Fibroblast of upper back skin (primary cell): ENCODE results near the gene SMARCB1.
A peak's percentile ranks its signal among the peaks of the same experiment; 100 is the strongest.
"Not testable (repeated sequence)": the region's sequence is repeated elsewhere in the genome, so short reads cannot be mapped to it uniquely, and the experiment has no call there.

ENCODE experiments used
- DNase-seq: peaks from one replicate; pipeline ENCODE4 v3.0.0-alpha.2; 2013

The SMARCB1 gene

DNA sequence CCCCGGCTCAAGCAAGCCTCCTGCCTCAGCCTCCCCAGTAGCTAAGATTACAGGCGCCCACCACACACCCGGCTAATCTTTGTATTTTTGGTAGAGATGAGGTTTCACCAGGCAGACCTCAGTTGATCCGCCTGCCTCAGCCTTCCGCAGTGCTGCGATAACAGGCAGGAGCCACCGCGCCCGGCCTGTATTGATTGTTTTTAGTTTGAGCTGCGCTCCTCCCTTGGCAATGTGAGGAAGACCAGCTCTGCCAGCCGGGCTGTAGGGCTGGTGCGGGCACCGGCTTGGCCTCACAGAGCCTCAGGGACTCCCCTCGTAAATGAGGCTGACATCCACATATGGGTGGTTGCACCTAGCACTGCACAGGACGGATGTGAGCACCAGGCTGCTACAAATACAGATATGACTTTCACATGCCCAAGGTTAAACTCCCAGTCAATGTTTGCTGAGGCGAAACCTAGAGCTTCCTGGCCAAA, 63.4 kb downstream of the SMARCB1 start:
- no peak for DNase-seq

DNA sequence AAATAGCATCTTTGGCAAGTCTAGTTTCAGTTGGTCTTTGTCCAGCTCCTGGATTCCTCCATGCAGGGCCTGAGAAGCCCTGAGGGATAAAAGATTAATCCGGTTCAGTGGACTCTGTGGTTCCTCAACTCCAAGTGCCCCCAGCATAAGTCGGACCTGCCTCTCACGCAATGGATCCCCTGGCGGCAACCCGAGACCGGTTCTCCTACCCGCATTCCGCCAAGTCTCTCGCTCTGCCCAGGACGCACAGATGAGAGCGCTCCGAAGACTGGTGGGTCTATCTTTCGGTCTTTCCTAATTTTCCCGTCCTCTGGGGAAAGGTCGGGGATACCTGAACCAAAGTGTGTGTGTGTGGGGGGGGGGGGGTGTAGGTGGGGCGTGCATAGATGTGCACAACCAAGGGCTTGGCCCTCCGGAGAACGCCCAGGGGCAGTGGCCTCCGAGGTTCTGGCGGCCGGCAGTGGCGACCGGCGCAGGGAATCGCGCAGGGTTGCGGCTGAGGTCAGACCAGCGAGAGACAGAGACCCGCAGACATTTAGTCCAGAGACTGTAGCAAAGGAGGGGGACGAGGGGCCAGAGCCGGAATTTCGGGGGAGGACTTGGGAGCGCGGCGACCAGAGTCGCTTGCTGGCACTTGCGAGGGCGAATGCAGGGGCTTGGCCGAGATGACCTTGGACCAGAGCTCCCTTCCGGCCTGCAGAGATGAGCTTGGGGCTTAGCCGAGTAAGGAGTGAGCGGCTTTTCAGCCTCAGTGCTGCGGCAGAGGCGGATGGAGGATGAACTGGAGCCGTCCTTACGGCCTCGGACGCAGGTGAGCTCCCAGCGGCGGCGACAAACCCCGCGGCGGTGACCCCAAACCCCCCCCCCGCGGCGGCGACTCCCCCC, 70.2 kb downstream of the SMARCB1 start:
- peak; percentile 44 for DNase-seq

GRCh38 chr22:23857606-23858483, 71.1 kb downstream of the SMARCB1 start, which contains the start of gene SLC2A11:
TSS of gene SLC2A11 (plus strand) at chr22:23857875. CDS start at chr22:23858000, 125 bp downstream.
- peak; percentile 98 for DNase-seq

DNA sequence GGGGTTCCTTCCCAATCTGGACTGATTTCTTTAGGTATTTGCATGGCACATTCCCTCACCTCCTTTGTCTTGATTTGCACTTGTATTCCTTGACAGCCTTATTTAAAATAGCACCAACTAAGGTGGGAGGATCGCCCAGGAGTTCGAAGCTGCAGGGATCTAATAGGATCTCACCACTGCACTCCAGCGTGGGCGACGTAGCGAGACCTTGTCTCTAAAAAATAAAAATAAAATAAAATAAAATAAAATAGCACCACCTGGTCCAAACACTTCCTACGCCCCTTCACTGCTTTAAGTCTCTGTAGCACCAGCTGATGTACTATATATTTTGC, 71.7 kb downstream of the SMARCB1 start:
- DNase-seq = no peak

DNA sequence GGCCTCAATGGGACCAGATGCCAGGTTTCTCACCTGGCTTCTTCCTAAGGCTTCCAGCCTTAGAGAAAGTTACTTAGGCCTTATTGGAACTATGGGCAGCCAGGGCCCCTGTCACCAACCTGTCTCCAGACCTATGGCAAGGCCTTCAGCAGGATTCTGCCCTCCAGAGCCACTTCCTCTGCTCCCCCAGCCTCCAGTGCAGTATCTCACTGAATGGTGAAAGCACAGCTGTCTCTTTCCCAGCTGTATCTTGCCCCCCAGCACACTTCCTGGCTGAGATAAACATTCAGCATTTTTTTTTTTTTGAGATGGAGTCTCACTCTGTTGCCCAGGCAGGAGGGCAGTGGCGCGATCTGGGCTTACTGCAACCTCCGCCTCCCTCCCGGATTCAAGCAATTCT, 72.4 kb downstream of the SMARCB1 start:
- no peak for DNase-seq

DNA sequence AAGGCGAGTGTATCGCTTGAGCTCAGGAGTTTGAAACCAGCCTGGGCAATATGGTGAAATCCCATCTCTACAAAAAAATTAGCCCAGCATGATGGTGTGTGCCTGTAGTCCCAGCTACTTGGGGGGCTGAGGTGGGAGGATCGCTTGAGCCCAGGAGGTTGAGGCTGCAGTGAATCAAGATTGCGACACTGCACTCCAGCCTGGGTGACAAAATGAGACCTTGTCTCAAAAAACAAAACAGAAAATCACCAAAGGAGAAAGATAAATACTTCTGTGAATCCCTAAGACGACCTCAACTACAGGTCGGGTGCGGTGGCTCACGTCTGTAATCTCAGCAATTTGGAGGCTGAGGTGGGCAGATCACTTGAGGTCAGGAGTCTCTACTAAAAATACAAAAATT, 73.4 kb downstream of the SMARCB1 start:
- DNase-seq = not testable (repeated sequence)

- peak; percentile 48 for DNase-seq
Observed at GRCh38 chr22:23862103-23862502, 75.3 kb downstream of the SMARCB1 start.

DNA sequence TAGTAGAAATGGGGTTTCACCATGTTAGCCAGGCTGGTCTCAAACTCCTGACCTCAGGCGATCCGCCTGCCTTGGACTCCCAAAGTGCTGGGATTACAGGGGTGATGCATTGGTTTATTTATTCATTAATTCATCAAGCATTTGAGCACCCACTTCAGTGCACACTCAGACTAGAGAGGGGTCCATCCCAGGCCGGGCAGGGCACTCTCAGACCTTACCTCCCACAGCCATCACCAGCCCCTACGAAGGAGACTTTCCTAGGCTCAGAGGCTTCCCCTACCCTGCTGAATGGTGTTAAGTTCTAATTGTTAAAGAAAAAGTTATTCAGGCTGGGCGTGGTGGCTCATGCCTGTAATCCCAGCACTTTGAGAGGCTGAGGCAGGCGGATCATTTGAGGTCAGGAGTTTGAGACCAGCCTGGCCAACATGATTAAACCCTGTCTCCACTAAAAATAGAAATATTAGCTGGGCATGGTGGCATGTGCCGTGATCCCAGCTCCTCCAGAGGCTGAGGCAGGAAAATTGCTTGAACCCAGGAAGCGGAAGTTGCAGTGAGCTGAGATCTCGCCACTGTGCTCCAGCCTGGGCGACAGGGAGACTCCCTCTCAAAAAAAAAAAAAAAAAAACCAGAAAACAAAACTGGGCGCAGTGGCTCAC, 77.9 kb downstream of the SMARCB1 start:
- not testable (repeated sequence) for DNase-seq

DNA sequence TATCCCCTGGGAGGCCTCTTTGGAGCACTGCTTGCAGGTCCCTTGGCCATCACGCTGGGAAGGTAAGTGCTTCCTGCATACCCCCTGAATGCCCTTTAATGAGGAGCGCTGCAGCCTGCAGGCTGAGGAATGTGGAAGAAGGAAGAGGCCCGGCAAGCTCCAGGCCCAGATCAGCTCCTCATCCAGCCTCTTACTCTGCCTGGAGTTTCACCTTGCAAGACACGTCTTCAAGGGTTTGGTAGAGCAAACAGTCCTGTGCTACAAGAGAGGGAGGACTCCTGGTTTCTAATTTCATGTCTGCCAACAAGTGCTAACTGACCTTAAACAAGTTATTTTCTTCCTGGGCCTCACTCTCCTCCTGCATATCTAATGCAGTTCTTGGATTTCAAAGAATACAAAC, 81.8 kb downstream of the SMARCB1 start:
- DNase-seq = no peak

DNA sequence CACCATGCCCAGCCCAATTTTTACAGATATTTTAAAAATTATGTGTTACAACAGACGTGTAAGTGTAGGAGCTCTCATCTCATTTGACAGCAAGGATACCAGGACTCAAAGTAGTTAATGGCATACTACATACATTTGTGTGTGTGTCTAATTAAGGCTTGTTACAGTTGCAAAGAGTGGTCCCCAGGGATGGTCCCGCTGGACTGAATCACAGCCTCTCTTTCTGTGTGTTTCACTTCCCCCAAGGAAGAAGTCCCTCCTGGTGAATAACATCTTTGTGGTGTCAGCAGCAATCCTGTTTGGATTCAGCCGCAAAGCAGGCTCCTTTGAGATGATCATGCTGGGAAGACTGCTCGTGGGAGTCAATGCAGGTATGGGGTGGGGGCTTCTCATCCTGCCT, 88.1 kb downstream of the SMARCB1 start:
- DNase-seq = no peak

- no peak for DNase-seq
Observed at GRCh38 chr22:23875801-23876200, 89.0 kb downstream of the SMARCB1 start.

- no peak for DNase-seq
Observed at GRCh38 chr22:23877566-23877965, 90.8 kb downstream of the SMARCB1 start.

- DNase-seq = no peak
Observed at GRCh38 chr22:23878219-23878618, 91.5 kb downstream of the SMARCB1 start.

DNA sequence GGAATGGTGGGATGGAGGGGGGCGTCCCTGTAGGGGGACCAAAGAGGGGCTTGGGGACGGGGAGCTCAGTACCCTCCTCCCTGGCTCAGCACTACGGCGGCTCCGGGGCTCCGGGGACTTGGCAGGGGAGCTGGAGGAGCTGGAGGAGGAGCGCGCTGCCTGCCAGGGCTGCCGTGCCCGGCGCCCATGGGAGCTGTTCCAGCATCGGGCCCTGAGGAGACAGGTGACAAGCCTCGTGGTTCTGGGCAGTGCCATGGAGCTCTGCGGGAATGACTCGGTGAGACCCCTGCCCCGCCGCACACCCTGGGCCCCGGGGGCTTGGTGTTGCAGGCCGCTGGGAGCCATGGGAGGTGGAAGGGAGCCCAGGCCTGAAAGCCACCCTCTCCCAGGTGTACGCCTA, 95.6 kb downstream of the SMARCB1 start:
- no peak for DNase-seq

DNA sequence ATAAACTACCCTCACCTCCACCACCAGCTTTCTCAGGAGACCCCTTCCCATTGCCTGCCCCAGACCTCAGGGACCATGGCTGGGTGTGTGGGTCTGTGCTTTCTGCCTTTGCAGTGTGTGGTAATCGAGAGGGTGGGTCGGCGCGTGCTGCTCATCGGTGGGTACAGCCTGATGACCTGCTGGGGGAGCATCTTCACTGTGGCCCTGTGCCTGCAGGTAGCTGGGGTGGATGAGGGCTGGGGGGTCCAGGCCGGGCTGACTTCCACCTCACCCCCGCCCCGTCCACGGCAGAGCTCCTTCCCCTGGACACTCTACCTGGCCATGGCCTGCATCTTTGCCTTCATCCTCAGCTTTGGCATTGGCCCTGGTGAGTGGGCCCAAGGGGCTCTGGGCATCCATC, 96.9 kb downstream of the SMARCB1 start:
- no peak for DNase-seq

- DNase-seq = no peak
Observed at GRCh38 chr22:23884140-23884539, 97.4 kb downstream of the SMARCB1 start.
